Astrocyte (in vitro differentiated cells and primary cell): ENCODE measurements around the gene CDK5RAP2. TPM values are rescaled to one million over a fixed set of nuclear protein-coding genes. Genes with fewer than 3 reads are reported as not detected.

Experiments used
- DNase-seq: peaks from one replicate; pipeline ENCODE4 v3.0.0-alpha.2; 2010; ENCODE audit warnings: low read depth
- FAIRE-seq: peaks from 2 replicates; lab custom pipeline; 2011; peaks lifted over from hg19 to GRCh38; lab: Jason Lieb, UNC
- H2AFZ ChIP-seq: 2 replicates; pipeline ENCODE4 v1.6.0; 2012; ENCODE audit warnings: low read depth, low read length, inconsistent platforms
- H3K27ac ChIP-seq: 2 replicates; pipeline ENCODE4 v1.5.1; 2011; ENCODE audit warnings: low read depth, low read length, inconsistent platforms
- H3K27me3 ChIP-seq: 2 replicates; pipeline ENCODE4 v1.6.0; 2011; ENCODE audit warnings: low read length, inconsistent platforms; ENCODE audit not compliant: insufficient read depth
- H3K36me3 ChIP-seq: 2 replicates; pipeline ENCODE4 v1.5.1; 2011; ENCODE audit warnings: low read length, inconsistent platforms; ENCODE audit not compliant: insufficient read depth
- H3K4me1 ChIP-seq: 2 replicates; pipeline ENCODE4 v1.5.1; 2011; ENCODE audit warnings: low read length, inconsistent platforms; ENCODE audit not compliant: insufficient read depth
- H3K4me2 ChIP-seq: 2 replicates; pipeline ENCODE4 v1.6.0; 2012; ENCODE audit warnings: low read length, inconsistent platforms
- H3K4me3 ChIP-seq: 2 replicates; pipeline ENCODE4 v1.5.1; 2011; ENCODE audit warnings: low read depth, mild to moderate bottlenecking, low read length, inconsistent platforms; ENCODE audit not compliant: insufficient read depth
- H3K79me2 ChIP-seq: 2 replicates; pipeline ENCODE4 v1.6.0; 2012; ENCODE audit warnings: mild to moderate bottlenecking, low read length, inconsistent platforms; ENCODE audit not compliant: insufficient read depth
- H3K9ac ChIP-seq: 2 replicates; pipeline ENCODE4 v1.6.0; 2012; ENCODE audit warnings: mild to moderate bottlenecking, low read length, inconsistent platforms
- H3K9me3 ChIP-seq: 2 replicates; pipeline ENCODE4 v1.5.1; 2012; ENCODE audit warnings: low read depth, mild to moderate bottlenecking, low read length, inconsistent platforms; ENCODE audit not compliant: insufficient read depth
- H4K20me1 ChIP-seq: 2 replicates; pipeline ENCODE4 v1.6.0; 2012; ENCODE audit warnings: low read length, inconsistent platforms; ENCODE audit not compliant: insufficient read depth
- H3K27ac Mint-ChIP-seq: one replicate; pipeline ENCODE4 v1.8.0; 2021; ENCODE audit warnings: mild to moderate bottlenecking, mixed read lengths; ENCODE audit not compliant: unreplicated experiment
- H3K27me3 Mint-ChIP-seq: one replicate; pipeline ENCODE4 v1.8.0; 2021; ENCODE audit warnings: low read depth, mixed read lengths; ENCODE audit not compliant: unreplicated experiment
- H3K36me3 Mint-ChIP-seq: one replicate; pipeline ENCODE4 v1.8.0; 2021; ENCODE audit warnings: low read depth, mixed read lengths; ENCODE audit not compliant: unreplicated experiment
- H3K4me1 Mint-ChIP-seq: one replicate; pipeline ENCODE4 v1.8.0; 2021; ENCODE audit warnings: low read depth, mixed read lengths; ENCODE audit not compliant: unreplicated experiment
- H3K4me3 Mint-ChIP-seq: one replicate; pipeline ENCODE4 v1.8.0; 2021; ENCODE audit warnings: mild to moderate bottlenecking, moderate library complexity, mixed read lengths; ENCODE audit not compliant: unreplicated experiment
- H3K9me3 Mint-ChIP-seq: one replicate; pipeline ENCODE4 v1.8.0; 2021; ENCODE audit warnings: mild to moderate bottlenecking, mixed read lengths; ENCODE audit not compliant: unreplicated experiment
- CTCF ChIP-seq: IDR thresholded peaks from 2 replicates; pipeline ENCODE4 v1.5.1; 2011; ENCODE audit warnings: low read depth, mild to moderate bottlenecking, inconsistent platforms, low read length, moderate library complexity; ENCODE audit not compliant: insufficient read depth
- EZH2 ChIP-seq: IDR thresholded peaks from 2 replicates; pipeline ENCODE4 v1.6.1; 2012; ENCODE audit warnings: mild to moderate bottlenecking, low read length, inconsistent platforms; ENCODE audit not compliant: insufficient read depth
- total RNA-seq: library from RNA; stranded (reverse); gene quantifications from 2 replicates; pipeline ENCODE4 v1.2.1, GENCODE V29; 2021

The CDK5RAP2 gene
- total RNA-seq, 1 donor from 2014 or later: 36.3 TPM

DNA sequence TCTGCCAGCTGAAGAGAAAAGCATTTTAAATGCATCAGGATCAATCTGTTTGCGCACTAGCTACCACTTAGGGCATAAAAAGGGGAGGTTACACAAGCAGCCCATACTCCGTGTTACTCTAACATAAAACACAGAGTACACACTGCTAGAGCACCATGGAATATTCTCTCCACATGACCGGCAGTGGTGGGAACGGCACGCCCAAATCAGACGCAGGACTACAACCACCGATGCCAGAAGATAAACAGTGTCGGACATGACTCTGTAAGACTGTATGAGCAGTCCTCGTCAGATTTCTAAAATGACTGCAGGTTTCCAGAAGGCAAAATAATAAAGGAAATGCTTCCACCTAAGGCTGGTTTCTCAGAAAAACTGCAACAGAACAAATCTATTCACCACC, 40.0 kb downstream of the CDK5RAP2 start:
- H3K27ac Mint-ChIP-seq: no peak overlapping the region
- Histone ChIP-seq H3K36me3 (peaks cover 21% of the 10 kb centered on the region), H3K4me1 (no peaks in the 10 kb centered on the region)

DNA sequence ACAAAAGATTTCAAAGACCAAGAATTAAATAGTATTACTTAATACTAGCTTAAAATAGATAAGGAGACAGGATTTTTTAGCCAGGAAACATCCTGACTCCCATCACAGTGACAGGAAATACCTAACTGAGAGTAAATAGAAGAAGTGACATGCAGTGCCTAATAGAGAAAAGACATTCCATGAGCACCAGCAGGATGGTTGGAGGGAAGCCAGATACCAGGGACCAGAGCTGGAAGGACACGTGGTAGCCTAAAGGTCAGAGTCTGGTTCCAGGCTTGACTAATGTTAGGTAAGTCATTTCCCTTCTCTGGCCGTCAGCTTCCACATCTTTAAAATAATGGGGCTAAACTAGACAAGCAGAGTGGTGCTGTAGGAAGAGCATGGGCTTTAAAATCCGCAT, 41.6 kb downstream of the CDK5RAP2 start:
- H3K9me3 ChIP-seq: no peaks in the 10 kb centered on the region
- DNase-seq: no peak
- no peaks in the 10 kb centered on the region for H4K20me1 ChIP-seq
- H3K79me2 ChIP-seq: no peaks in the 10 kb centered on the region
- Mint-ChIP-seq H3K36me3 (peaks cover 10% of the 10 kb centered on the region), H3K4me3 (no peak overlapping the region), H3K27me3 (no peaks in the 10 kb centered on the region), H3K4me1 (peaks cover 14% of the 10 kb centered on the region), H3K9me3 (no peaks in the 10 kb centered on the region), H3K27ac (no peak overlapping the region)
- no peak overlapping the region for H2AFZ ChIP-seq
- no peak overlapping the region for H3K4me3 ChIP-seq
- H3K36me3 ChIP-seq: peaks cover 15% of the 10 kb centered on the region
- H3K4me2 ChIP-seq: no peak overlapping the region
- no peak overlapping the region for H3K27ac ChIP-seq
- no peak for FAIRE-seq
- TF ChIP-seq CTCF: no peak
- no peak for TF ChIP-seq EZH2
- no peaks in the 10 kb centered on the region for H3K4me1 ChIP-seq
- H3K27me3 ChIP-seq: no peaks in the 10 kb centered on the region
- H3K9ac ChIP-seq: no peak overlapping the region

More for the DNA sequence above, 40.0 kb downstream of the CDK5RAP2 start:
- Mint-ChIP-seq H3K27me3 (no peaks in the 10 kb centered on the region), H3K4me3 (no peak overlapping the region), H3K9me3 (no peaks in the 10 kb centered on the region), H3K4me1 (peaks cover 15% of the 10 kb centered on the region), H3K36me3 (peaks cover 2% of the 10 kb centered on the region)
- Histone ChIP-seq H3K4me2 (no peak overlapping the region), H3K27ac (no peak overlapping the region), H3K9ac (no peak overlapping the region), H3K79me2 (no peaks in the 10 kb centered on the region), H3K27me3 (no peaks in the 10 kb centered on the region), H2AFZ (no peak overlapping the region), H4K20me1 (no peaks in the 10 kb centered on the region), H3K4me3 (no peak overlapping the region), H3K9me3 (no peaks in the 10 kb centered on the region)
- TF ChIP-seq CTCF (no peak), EZH2 (no peak)
- no peak for DNase-seq
- FAIRE-seq: no peak

- no peaks in the 10 kb centered on the region for H3K27me3 Mint-ChIP-seq
- DNase-seq: no peak
- Histone ChIP-seq H2AFZ (no peak overlapping the region), H3K79me2 (no peaks in the 10 kb centered on the region), H3K9me3 (no peaks in the 10 kb centered on the region), H3K27ac (no peak overlapping the region), H3K4me3 (no peak overlapping the region), H3K9ac (no peak overlapping the region), H4K20me1 (no peaks in the 10 kb centered on the region), H3K36me3 (peaks cover 9% of the 10 kb centered on the region), H3K27me3 (no peaks in the 10 kb centered on the region), H3K4me2 (no peak overlapping the region), H3K4me1 (no peaks in the 10 kb centered on the region)
- H3K9me3 Mint-ChIP-seq: no peaks in the 10 kb centered on the region
- TF ChIP-seq EZH2 (no peak), CTCF (no peak)
- H3K27ac Mint-ChIP-seq: no peak overlapping the region
- no peak for FAIRE-seq
- no peak overlapping the region for H3K4me3 Mint-ChIP-seq
- H3K36me3 Mint-ChIP-seq: peaks cover 16% of the 10 kb centered on the region
- peaks cover 9% of the 10 kb centered on the region for H3K4me1 Mint-ChIP-seq
Observed at GRCh38 chr9:120536949-120537640, 42.9 kb downstream of the CDK5RAP2 start.
